22Rv1 (cell line): ENCODE results near the gene ABCA7.

Source experiments
- ZFX ChIP-seq: fragments of 450-650 bp; IDR thresholded peaks from 2 replicates; pipeline ENCODE4 v1.6.1; 2017; ENCODE audit warnings: antibody characterized with exemption, borderline replicate concordance
- TF ChIP-seq, protein P1 (sequence below): fragments of 450-650 bp; IDR thresholded peaks from 2 replicates; pipeline ENCODE4 v1.5.1; 2017; ENCODE audit warnings: mild to moderate bottlenecking

GRCh38 chr19:1112268-1113029 lies 72.5 kb downstream of the ABCA7 start:
- TF ChIP-seq, protein P1, sequence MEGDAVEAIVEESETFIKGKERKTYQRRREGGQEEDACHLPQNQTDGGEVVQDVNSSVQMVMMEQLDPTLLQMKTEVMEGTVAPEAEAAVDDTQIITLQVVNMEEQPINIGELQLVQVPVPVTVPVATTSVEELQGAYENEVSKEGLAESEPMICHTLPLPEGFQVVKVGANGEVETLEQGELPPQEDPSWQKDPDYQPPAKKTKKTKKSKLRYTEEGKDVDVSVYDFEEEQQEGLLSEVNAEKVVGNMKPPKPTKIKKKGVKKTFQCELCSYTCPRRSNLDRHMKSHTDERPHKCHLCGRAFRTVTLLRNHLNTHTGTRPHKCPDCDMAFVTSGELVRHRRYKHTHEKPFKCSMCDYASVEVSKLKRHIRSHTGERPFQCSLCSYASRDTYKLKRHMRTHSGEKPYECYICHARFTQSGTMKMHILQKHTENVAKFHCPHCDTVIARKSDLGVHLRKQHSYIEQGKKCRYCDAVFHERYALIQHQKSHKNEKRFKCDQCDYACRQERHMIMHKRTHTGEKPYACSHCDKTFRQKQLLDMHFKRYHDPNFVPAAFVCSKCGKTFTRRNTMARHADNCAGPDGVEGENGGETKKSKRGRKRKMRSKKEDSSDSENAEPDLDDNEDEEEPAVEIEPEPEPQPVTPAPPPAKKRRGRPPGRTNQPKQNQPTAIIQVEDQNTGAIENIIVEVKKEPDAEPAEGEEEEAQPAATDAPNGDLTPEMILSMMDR: no peak
- no peak for TF ChIP-seq ZFX
